Measurements from ENCODE around the gene SUCLG2.

GRCh38 chr3:67437090-67437489 lies 217.3 kb downstream of the SUCLG2 start:
- TF ChIP-seq CTCF (conservative IDR thresholded peaks at IDR 0.05 in 1 of 2, IDR thresholded peaks at IDR 0.05 in 1 of 2; ENCODE audit: extremely low read depth in 1 of 2, insufficient read depth in 1 of 2, low read depth in 1 of 2, low read length in 2 of 2), result no peak
- TF ChIP-seq EZH2 (IDR thresholded peaks at IDR 0.05; ENCODE audit: borderline replicate concordance, low read length), result no peak
